ENCODE results near the gene LRMDA.

The LRMDA gene

DNA sequence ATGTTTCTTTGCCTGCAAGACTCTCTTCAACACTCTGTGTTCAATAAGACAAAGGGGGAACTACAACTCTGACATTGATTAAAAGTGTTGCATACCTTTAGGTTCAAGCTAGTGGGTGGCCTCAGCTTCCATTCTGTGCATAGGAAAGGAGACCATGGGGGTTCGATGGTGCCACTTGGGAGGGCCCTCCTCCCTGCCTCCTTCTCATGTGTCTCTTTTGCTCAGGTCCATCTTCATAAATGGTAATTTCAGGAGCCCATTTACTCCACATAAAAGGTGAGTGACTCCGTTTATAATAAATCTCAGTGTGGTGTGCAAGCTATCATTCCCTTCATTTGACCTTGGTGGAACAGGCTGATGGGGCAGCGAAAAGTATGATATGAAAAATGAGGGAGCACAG lies 285.1 kb downstream of the LRMDA start:
- no peak for DNase-seq (ENCODE audit: low read depth)

DNA sequence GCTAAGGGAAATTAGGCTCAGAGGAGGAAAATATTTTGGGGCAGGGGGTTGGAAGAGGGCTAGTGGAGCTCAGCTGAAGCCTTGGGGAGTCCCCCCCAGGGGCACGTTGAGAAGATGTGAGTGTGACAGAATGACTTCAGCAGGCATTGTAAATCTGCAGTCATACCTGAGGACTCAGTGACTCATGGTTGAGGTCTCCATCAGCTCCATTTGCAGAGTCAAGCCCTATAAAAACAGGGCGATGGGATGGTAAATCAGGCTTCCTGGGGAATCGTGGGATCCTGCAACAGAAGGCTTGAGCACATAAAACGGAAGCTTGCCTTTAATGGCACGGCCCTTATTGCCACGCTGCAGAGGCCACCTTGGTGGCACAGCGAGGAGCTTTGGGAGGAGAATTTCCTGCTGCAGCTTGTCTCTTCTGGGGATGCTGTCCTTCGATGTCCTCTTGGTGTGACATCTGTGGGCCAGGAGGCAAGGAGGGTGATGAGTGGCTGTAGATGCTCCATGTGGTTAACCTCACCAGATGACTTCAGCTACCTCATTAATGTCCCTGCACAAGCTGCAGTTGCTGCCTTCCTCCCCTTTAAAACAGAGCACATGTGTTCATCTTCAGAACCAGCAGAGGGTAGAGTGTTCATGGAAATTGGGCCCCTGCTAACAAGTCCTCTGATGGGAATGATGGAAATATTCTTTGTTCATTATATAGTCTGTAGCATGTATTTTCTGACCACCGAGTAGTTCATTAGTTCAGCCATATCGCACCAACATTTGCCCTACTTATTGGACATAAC lies 285.9 kb downstream of the LRMDA start:
- DNase-seq (ENCODE audit: low read depth): no peak

DNA sequence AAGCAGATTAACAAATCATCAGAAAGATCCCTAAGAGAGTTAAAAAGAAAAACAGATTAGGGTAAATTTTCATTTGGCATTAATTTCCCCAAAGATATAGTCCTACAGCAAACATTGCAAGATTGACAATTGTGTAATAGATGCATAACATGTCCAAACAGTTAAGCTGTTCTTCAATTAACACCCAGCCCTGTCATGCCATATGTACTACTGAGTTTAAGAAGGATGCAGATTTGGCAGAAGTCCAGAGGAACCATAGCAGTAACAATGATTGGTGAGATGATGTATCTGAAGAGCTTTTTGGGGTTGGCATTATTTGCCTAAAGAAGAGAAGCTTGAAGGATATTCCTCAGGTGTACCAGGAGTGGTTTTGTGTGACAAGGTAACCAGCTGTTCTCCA lies 287.6 kb downstream of the LRMDA start:
- no peak for DNase-seq (ENCODE audit: low read depth)

DNA sequence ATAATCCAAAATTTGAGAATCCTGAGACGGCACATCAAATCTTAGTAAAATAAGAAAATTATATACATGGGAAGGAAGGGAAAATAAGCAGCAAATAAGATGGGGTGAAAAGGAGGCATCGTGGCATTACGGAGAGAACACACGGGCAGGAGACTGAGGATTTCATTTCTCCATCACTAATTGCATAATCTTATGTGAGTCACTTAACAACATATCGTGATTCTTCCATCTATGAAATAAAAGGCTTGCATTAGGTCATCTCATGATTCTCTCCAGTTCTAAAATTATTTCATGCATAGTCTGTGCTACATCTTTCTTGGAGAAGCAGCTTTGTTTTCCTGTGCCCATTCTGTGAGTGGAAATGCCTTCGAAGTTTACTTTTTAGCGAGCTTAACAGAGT lies 288.7 kb downstream of the LRMDA start:
- DNase-seq (ENCODE audit: low read depth): no peak

DNA sequence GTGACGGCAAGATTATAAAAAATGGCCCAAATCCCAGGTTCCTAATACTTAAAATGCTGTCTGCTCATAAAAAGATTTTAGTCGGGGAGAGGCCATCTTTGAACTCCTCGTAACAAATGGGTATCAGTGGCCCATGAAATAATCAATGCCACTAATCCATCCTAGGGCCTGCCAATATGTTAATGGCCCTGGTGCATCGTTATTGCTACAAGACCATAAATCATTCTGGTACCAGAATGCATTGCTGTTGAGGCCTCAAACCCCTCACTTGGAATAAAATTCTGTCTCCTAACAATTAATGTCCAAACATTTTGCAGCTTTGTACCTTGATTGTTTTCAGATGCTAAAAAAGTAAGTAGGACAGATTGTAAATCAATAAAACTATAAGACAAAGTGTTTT lies 290.6 kb downstream of the LRMDA start:
- no peak for DNase-seq (ENCODE audit: low read depth)

DNA sequence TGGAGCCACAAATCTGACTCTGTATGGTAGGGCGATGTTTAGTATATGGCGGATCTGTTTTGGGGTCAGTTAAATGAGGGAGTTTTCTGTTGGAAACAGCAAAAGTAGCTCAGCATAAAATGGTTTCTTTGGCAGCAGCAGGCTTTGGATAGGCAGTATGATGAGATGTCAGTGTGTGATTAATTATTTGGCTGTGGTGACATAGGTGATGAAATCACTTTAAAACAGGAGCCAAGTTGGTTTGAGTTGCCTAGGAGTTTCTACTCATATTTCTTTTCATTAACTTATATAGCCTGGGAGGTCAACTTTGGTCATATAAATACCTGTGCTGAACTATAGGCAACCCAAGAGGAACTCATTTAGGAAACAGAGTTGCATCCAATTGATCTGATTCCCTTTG lies 291.2 kb downstream of the LRMDA start:
- DNase-seq (ENCODE audit: low read depth): no peak

DNA sequence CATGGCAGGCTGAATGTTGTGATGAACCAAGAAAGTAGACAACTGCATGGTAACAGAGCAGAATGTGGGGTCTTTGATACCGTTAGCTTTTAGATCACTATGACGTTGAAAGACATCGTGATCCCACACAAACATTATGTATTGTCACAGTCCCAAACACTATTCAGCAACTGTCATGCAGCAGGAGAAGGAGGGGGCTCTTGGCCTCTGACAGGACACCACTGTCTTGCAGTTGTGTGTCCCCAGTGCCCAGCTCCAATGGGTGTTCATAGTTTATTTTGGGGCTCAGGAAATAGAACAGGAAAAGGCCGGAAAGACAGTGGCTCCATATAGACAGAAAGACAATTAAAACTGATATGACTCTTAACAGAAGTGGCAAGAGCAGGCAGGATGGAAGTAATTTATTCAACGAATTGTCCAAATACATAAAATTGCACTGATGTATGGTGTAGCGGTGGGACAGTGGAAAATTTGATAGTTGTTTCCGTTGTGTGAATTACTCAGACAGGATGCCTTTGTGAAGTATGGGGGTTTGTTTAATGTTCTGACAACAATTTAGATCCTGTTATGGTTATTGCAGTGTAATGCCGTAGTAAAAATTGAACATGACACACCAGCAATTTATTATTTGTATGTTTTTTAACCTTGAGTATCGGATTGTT lies 292.0 kb downstream of the LRMDA start:
- no peak for DNase-seq (ENCODE audit: low read depth)

DNA sequence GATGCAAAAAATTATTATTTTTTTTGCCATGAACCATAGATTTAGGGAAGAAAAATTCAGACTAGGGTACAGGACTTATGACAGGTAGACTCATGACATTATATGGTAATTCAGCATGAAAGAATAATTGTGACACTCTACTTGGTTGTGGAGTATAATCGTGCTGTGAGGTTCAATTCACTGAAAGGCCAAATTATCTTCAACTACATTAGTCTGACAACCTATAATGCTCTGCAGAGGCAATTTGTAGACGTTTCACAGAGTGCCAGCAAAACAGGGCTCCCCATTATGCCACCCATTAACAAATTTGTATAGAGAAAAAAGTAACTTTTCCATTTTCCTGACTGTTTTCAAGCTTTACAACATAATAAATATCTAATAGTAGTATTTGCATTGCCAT lies 292.6 kb downstream of the LRMDA start:
- no peak for DNase-seq (ENCODE audit: low read depth)

DNA sequence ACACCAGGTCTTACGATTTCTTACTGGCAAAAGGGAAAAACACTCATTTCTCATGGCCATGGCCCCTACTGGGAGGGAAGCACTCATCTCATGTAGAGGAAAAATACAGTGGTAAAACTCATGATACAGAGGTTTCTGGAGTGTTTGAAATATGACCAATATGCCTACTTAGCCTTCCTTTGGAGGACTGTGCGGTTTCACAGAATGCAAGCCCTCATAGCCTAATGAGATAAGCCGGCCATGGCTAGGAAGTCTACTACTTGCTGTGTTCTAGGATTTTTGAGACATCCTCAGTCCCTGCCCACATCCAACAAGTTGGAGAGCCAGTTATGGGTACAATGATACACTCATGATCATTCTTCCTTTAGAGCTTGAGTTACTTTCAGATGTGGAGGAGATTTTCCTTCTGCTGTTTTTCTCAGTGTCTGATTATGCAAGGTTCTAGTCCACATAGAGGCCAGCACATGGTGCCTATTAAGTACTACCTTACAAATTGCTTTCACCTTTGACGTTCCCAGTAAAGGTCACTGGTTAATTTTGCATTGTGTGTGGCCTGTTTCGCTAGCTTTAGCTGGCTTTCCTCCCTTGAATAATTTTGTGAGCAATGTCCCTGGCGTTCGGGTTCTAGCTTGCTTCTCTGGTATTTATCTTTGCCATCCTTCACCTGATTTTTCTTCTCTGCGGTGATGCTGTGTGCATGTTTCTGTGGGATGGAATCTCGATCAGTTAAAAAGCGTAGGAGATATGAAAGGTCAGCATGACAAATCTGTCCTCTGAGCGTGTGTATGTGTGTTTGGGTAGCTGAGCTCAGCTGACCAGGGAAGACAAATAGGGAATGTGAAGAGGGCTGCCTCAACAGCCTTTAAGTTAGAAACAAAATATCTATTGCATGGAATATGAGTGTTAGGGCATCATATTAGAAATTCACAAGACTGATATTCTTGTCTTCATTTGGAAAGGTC lies 295.4 kb downstream of the LRMDA start:
- no peak for DNase-seq (ENCODE audit: low read depth)

DNA sequence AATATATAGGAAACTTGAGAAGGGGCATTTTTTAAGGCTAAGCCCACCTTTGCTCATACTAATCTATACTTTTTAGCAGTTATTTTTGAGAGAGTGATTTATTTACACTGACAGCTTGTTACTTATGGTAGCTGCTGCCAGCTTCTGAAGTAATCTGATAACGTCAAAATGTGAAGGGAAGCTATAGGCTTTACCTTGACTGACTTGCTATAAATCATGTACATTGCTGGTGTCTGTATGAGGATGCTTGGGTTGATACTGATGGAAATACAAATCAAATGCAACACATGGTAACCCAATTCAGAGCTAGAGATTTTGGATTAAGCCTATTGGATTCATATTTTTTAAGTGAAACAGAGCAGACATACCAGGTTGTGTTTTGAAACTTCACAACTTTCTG lies 299.4 kb downstream of the LRMDA start:
- no peak for DNase-seq (ENCODE audit: low read depth)

DNA sequence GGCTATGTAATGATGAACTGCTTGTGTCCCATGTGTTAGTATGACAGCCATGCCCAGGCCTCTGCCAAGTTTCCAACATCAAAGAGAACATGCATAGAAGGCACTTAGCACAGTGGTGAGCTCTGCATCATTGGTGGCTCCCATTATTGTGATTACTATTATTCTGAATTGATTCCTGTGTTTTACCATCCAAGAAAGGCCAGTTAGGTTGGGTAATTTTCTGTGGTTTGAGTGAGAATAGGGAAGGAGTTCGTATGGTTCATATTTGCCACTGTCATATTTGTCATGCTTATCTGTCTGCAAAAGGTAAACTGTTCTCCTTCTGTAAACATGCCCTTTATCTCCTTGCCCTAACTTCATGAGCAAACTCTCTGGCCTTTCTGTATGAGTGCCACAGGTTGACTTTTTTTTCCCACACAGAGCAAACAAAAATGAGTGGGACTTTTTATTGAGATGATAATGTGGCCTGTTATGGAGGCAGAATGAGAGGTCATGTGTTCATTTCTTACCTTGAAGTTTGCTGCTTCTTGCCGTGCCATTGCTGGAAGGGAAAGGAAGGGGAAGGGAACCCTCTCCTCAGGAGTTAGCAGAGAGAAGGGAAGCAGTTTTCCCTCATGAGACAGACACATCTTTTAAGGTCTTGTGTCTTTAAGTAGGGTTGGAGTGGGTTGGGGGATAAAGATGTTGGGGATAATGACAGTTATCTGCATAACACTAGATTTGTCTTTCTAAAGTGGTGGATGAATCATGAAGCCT lies 301.9 kb downstream of the LRMDA start:
- DNase-seq (ENCODE audit: low read depth): no peak

DNA sequence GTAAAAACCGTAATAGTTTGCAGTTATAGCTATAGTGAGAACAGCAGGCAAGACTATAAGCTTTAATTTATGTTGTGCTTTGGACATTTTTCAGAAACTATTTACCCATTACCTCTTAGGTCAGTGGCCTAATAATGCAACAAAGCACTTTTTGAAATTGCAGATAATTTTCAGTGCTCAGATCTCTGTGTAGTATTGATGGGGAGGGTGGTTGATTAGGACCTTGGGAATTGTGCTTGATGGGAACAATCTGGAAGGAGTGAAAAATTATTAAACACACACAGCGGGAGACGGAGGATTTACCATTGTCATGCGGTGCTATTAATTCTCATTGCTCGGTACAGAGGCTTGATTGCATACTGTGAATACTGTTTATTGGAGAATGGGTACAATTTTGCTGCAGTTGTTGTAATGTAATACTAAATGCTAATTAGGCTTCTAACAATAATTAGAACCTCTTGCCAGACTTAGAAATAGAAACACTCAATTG lies 304.8 kb downstream of the LRMDA start:
- no peak for DNase-seq (ENCODE audit: low read depth)

DNA sequence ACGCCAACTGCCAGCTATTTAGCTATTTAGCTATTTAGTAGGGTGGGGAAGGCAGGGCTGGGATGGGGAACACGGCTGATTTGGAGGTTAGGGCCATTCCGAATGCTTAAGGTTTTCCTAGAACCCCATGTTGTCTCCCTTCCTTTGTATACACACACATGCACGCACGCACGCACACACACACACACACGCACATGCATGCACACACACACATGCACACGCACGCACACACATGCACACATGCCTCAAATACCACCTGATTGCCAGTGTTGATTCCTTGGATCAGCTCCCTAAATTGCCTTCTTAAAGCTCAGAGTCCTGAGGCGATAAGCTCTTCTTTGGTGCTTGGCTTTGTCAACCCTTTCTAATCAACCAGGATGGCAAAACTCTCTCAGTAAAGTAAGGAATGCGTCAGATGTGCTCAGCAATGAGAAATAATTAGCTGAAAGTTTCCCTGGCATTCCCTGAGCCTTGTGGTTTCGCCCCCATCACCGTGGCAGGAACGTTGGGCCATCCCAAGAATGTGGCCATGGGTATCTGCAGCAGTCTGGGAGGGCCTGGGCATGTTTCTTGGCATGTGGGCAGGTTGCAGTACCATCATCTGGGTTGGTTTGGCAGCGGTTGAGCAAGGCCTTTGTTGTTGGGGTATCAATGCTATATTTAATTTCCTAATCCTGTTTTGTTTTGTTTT lies 305.6 kb downstream of the LRMDA start:
- no peak for DNase-seq (ENCODE audit: low read depth)

DNA sequence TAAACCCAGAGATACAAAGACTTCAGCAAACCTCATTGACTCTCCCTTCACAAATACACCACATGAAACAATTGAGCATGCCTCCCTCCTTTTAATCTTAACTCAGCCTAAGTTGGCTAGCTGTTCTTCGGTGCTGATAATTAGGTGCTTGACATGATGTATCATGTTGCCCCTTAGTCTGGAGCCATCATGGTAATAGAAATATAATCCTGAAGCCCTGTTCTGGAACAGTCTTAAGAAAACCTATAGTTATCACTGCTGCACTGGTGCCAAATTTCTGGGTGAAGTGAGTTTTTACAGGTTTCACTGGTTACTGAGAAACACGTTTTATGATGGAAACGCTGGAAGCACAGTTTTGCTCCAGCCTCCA lies 306.1 kb downstream of the LRMDA start:
- no peak for DNase-seq (ENCODE audit: low read depth)

DNA sequence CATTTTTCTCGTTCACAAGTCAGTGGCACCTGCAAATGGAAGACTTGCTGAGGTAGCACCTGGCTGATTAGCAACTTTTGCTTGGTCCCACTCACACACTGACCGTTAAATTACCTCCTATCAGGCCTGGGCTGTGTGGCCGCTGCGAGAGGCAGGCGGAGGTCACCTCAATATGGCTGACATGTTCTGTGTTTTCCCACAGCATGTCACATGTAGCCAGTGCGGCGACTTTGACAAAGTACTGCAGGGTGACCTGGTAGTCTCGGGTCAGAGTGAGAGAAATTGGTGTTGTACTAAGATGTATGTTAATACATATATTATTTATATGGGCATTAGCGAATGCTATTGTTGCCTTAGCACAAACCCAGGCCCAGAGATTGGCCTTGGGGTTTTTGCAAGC lies 307.5 kb downstream of the LRMDA start:
- no peak for DNase-seq (ENCODE audit: low read depth)

DNA sequence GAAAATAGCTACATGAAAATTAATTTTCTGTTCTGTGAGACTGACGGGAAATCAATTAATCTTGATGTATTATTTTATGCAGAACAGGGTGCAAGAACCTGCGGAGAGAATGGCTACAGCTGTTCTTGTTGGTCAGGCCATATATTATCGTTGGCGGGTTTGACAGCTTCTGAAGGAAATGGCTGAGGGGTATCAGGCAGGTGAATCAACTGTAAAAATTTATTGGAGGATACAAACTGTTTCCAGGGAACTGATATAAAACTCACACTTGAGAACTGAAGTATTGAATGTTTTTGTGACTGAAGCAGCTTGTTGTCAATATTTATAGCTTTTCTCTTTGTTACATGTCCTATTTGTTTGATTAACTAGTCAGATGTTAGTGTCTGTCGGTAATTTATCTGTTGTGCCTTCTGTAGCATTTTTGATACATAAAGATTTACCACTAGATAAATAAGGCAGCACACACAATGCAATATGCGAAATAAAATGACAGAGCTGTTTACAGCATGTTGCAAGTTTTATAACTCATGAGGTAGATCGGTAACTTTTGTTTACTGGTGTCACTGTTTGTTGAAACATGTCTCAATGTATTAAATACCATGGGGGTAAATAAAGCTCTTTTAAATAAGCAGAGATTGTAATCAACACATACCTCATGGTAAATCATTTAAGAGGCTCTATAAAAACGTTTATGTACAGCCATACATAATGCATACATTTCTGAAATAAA lies 308.2 kb downstream of the LRMDA start:
- no peak for DNase-seq (ENCODE audit: low read depth)

DNA sequence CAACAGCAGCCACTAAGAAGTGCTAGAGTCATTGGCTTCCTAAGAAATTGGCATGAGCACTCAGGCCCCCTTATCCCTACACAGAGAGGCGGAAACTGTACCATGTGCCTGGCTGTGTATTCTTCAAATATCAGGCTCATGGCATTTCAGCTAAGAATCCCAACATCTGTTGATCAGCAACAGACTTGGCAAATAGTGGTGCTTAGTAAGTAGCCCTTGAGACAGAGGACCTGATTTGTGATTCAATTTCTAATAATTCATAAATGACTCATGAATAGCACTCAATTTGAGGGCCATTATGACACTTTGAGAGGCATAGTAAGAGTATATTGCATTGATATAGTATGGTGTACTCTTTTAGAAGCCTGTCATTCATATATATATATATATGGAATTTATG lies 309.1 kb downstream of the LRMDA start:
- DNase-seq (ENCODE audit: low read depth): no peak

DNA sequence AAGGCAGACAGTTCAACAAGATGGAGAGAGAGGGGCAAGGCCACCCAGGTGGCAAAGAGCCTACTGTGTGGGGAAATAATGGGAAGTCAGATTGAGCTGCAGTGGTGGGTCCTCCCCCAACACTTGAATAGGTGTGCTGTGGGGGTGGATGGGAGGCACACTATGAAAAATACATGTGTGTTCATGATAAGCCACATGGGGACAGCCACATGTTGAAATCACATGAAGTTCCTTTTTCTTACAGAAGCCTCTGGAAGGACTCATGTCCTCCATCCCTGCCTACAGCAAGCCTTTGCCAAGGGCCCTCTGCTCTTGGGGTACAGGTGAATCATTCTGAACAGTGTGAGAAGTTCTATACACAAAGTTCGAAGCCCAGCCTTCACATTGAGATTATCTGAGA lies 310.9 kb downstream of the LRMDA start:
- no peak for DNase-seq (ENCODE audit: low read depth)

DNA sequence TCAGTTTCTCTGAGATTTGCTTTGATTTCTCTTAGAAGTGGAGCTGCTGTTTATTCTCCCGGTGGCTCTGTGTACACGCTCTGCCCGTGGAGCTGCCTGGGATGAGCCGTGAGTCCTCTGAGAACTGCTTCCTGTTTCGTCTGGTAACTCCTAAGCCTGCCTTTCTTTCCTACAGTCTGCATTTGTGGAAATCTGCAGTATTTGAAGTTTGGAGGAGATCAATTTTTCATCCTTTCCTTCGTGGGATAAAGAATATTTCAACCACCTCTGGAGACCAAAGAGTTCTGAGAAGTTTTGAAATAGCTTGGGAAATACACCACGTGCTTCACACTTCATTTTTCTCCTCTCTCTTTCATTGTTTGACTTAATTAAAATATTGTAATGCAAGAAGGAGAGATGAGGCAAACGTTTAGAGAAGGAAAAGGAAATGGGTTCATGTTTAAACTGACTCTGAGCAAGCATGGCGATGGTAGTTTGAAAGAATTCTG lies 311.9 kb downstream of the LRMDA start:
- DNase-seq (ENCODE audit: low read depth): no peak

DNA sequence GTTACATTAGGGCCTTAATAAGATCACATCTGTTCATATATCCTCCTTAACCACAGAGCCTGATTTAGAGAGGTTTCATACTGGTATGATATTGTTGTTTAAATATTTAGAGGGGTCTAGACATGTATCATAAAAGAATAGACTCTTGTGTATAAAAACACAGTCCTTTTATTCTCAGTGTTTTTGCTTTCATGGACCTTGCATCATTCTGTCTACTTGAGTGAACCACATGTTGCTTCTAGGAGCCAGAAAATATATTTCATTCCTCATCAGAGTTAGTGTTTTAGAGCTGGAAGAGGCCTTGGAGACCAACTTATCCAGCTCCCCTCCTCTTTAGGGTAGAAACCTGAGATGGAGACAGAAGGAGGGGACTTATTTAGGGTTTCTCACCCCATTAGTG lies 312.8 kb downstream of the LRMDA start:
- no peak for DNase-seq (ENCODE audit: low read depth)

Data from stimulated activated CD8-positive, alpha-beta memory T cell treated with anti-CD3 and anti-CD28 coated beads, Interleukin-15, amount 100 ng/mL, for 1 hour (primary cell).